HepG2 (cell line): Measurements from ENCODE around the gene ZDHHC8. TPM values are rescaled to one million over a fixed set of nuclear protein-coding genes. Genes with fewer than 3 reads are reported as not detected.

Source experiments
- BHLHE40 ChIP-seq: IDR thresholded peaks from 2 replicates; pipeline ENCODE4 v1.6.1; 2011; ENCODE audit warnings: low read length, improper control_type of control experiment
- ELF3 ChIP-seq: IDR thresholded peaks from 2 replicates; pipeline ENCODE4 v1.6.1; 2016; ENCODE audit warnings: missing genetic modification reagents, missing compliant biosample characterization
- FOSL2 ChIP-seq: sonication (generic); formaldehyde crosslinking; IDR thresholded peaks from 2 replicates; pipeline ENCODE4 v1.4.0; 2020; ENCODE audit warnings: missing genetic modification reagents
- KDM2A ChIP-seq: sonication (generic); formaldehyde crosslinking; IDR thresholded peaks from 2 replicates; pipeline ENCODE4 v1.4.0; 2020; ENCODE audit warnings: low read depth, missing genetic modification reagents, borderline replicate concordance
- KLF16 ChIP-seq, 2 experiments: sonication (generic) in 1 of 2; formaldehyde crosslinking in 1 of 2; IDR thresholded peaks; 2 replicates each; pipeline versions ENCODE4 v1.6.1 to v1.8.0; 2016 to 2023; ENCODE audit warnings: missing genetic modification reagents in 2 of 2, missing compliant biosample characterization in 1 of 2
- MAFK ChIP-seq, 2 experiments: IDR thresholded peaks in 1 of 2; conservative IDR thresholded peaks in 1 of 2; 2 replicates each; pipeline ENCODE4 v1.6.1; 2011; ENCODE audit warnings: improper control_type of control experiment in 2 of 2, low read length in 2 of 2
- MTF2 ChIP-seq: sonication (generic); formaldehyde crosslinking; IDR thresholded peaks from 2 replicates; pipeline ENCODE4 v1.5.0; 2020; ENCODE audit warnings: missing genetic modification reagents, borderline replicate concordance
- RAD21 ChIP-seq: fragments of 450-650 bp; formaldehyde crosslinking; IDR thresholded peaks from 2 replicates; pipeline ENCODE4 v1.5.0; 2020; ENCODE audit warnings: mild to moderate bottlenecking
- RXRA ChIP-seq: sonication (generic); formaldehyde crosslinking; IDR thresholded peaks from 2 replicates; pipeline ENCODE4 v1.5.1; 2020; ENCODE audit warnings: missing genetic modification reagents
- SMARCE1 ChIP-seq: fragments of 450-650 bp; IDR thresholded peaks from 2 replicates; pipeline ENCODE4 v1.6.1; 2017; ENCODE audit warnings: borderline replicate concordance
- SMC3 ChIP-seq: IDR thresholded peaks from 2 replicates; pipeline ENCODE4 v1.6.1; 2011; ENCODE audit warnings: low read length, improper control_type of control experiment
- SNAI1 ChIP-seq: sonication (generic); formaldehyde crosslinking; IDR thresholded peaks from 2 replicates; pipeline ENCODE4 v1.5.0; 2020; ENCODE audit warnings: mild to moderate bottlenecking, missing genetic modification reagents, borderline replicate concordance
- SRSF9 ChIP-seq: fragments of 200-400 bp; formaldehyde crosslinking; IDR thresholded peaks from 2 replicates; pipeline ENCODE4 v1.6.1; 2018; ENCODE audit warnings: borderline replicate concordance, mild to moderate bottlenecking, low read depth, low read length; ENCODE audit not compliant: insufficient read depth, poor library complexity, severe bottlenecking
- SSRP1 ChIP-seq: IDR thresholded peaks from 2 replicates; pipeline ENCODE4 v1.6.1; 2016; ENCODE audit warnings: control low read depth
- XRCC5 ChIP-seq: fragments of 200-400 bp; formaldehyde crosslinking; optimal IDR thresholded peaks from 2 replicates; pipeline ENCODE3; 2017; ENCODE audit warnings: mild to moderate bottlenecking, low read length
- polyA plus RNA-seq, 8 experiments: library from polyadenylated mRNA; depleted of rRNA in 3 of 8; stranded (reverse) in 7 of 8; unstranded in 1 of 8; fragments of >200 nt; fragmentation: Illumina TruSeq in 4 of 8; extraction: Trizol in 4 of 8; gene quantifications; 2 replicates each; pipeline versions ENCODE4 v1.2.1 to v1.2.3, GENCODE V29; 2011 to 2016; ENCODE audit warnings: low read depth in 4 of 8, missing spikeins in 1 of 8, mixed read lengths in 1 of 8; ENCODE audit not compliant: insufficient read depth in 1 of 8
- total RNA-seq, 5 experiments: library from RNA; depleted of rRNA; stranded (reverse); fragments of >200 nt; fragmentation: Illumina TruSeq; extraction: Trizol; gene quantifications; 2 replicates each; pipeline ENCODE4 v1.2.3, GENCODE V29; 2016; ENCODE audit warnings: low read depth in 1 of 5
- TF ChIP-seq, protein P1 (sequence below): sonication (generic); formaldehyde crosslinking; IDR thresholded peaks from 2 replicates; pipeline ENCODE4 v1.8.1; 2023; ENCODE audit warnings: mild to moderate bottlenecking, inconsistent platforms, moderate library complexity, missing genetic modification reagents, borderline replicate concordance
- TF ChIP-seq, protein P2 (sequence below): sonication (generic); formaldehyde crosslinking; IDR thresholded peaks from 2 replicates; pipeline ENCODE4 v1.4.0; 2020; ENCODE audit warnings: missing genetic modification reagents
- TF ChIP-seq, protein P3 (sequence below): sonication (generic); formaldehyde crosslinking; IDR thresholded peaks from 2 replicates; pipeline ENCODE4 v1.9.0; 2022; ENCODE audit warnings: missing genetic modification reagents, mild to moderate bottlenecking, borderline replicate concordance
- TF ChIP-seq, protein P4 (sequence below), 2 experiments: sonication (generic) in 1 of 2; formaldehyde crosslinking in 1 of 2; IDR thresholded peaks; 2 replicates each; pipeline versions ENCODE4 v1.4.0 to v1.6.1; 2016 to 2020; ENCODE audit warnings: borderline replicate concordance in 1 of 2, low read depth in 1 of 2, mild to moderate bottlenecking in 1 of 2, missing genetic modification reagents in 1 of 2

The ZDHHC8 gene
- total and polyA plus RNA-seq, 2 of the 13 experiments (the other 11 are each of a cell fraction or from before 2014, with no cell fraction given), result 7.5 to 21.3 TPM

DNA sequence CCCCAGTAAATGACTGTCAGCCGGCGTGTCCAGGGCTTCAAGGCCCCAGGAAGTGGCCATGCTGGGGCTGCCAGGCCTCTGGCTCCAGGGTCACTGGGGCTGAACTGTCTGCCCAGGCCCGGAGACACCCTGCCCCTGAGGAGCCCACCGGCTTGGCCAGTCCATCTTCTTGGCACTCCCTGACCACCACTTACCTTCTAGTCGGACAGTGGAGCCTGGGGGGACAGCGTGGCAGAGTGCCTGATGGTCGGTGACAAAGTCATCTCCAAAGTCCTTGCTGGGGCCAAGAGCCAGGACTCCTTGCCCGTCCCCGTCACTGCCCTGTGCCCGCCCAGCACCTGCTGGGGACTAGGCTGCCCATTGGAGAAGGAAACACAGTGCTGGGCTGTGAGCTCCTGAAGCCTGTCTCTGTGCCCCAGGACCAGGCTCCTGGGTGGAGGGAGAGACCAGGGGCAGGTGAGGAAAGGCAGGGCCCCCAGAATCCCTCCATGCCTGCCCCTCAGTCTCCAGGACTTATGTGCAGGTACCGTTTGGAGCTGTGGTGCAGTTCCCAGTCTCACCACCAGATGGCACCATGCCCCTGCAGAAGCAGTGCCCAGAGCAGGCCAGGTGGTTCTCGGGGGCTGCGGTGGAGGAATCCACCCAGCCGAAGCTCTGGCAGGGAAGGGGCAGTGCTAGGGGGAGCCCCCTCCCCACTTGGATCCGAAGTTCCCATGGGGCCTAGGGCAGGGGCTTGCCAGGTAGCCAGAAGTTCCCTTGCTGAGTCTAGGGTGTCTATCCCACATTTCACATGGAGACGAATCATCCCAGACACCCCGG, 25.2 kb downstream of the ZDHHC8 start (continued):
- TF ChIP-seq XRCC5 (peak; percentile 23), KLF16 (CRISPR knock-in tag; IDR thresholded peaks at IDR 0.05) (no peak), BHLHE40 (0 out of 2 replicates have a peak, but pooled peaks have one; percentile 13), FOSL2 (peak; percentile 10; the same call in 1 of the 2 replicates), SMARCE1 (no peak), SMC3 (peak; percentile 87), MAFK (conservative IDR thresholded peaks at IDR 0.05 in 1 of 2, IDR thresholded peaks at IDR 0.05 in 1 of 2; ENCODE audit: low read length in 2 of 2) (no peak), SNAI1 (CRISPR knock-in tag) (no peak), KDM2A (CRISPR knock-in tag) (peak; percentile 78), ELF3 (CRISPR knock-in tag) (0 out of 2 replicates have a peak, but pooled peaks have one; percentile 11), RXRA (CRISPR knock-in tag) (no peak), RAD21 (peak; percentile 98), MTF2 (CRISPR knock-in tag) (0 out of 2 replicates have a peak, but pooled peaks have one; percentile 27), SRSF9 (no peak), SSRP1 (CRISPR knock-in tag) (no peak)
- TF ChIP-seq, protein P1, sequence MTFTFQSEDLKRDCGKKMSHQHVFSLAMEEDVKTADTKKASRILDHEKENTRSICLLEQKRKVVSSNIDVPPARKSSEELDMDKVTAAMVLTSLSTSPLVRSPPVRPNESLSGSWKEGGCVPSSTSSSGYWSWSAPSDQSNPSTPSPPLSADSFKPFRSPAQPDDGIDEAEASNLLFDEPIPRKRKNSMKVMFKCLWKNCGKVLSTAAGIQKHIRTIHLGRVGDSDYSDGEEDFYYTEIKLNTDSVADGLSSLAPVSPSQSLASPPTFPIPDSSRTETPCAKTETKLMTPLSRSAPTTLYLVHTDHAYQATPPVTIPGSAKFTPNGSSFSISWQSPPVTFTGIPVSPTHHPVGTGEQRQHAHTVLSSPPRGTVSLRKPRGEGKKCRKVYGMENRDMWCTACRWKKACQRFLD (CRISPR knock-in tag), result 0 out of 2 replicates have a peak, but pooled peaks have one; percentile 29
- TF ChIP-seq, protein P2, sequence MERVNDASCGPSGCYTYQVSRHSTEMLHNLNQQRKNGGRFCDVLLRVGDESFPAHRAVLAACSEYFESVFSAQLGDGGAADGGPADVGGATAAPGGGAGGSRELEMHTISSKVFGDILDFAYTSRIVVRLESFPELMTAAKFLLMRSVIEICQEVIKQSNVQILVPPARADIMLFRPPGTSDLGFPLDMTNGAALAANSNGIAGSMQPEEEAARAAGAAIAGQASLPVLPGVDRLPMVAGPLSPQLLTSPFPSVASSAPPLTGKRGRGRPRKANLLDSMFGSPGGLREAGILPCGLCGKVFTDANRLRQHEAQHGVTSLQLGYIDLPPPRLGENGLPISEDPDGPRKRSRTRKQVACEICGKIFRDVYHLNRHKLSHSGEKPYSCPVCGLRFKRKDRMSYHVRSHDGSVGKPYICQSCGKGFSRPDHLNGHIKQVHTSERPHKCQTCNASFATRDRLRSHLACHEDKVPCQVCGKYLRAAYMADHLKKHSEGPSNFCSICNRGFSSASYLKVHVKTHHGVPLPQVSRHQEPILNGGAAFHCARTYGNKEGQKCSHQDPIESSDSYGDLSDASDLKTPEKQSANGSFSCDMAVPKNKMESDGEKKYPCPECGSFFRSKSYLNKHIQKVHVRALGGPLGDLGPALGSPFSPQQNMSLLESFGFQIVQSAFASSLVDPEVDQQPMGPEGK, result peak; percentile 60
- TF ChIP-seq, protein P3, sequence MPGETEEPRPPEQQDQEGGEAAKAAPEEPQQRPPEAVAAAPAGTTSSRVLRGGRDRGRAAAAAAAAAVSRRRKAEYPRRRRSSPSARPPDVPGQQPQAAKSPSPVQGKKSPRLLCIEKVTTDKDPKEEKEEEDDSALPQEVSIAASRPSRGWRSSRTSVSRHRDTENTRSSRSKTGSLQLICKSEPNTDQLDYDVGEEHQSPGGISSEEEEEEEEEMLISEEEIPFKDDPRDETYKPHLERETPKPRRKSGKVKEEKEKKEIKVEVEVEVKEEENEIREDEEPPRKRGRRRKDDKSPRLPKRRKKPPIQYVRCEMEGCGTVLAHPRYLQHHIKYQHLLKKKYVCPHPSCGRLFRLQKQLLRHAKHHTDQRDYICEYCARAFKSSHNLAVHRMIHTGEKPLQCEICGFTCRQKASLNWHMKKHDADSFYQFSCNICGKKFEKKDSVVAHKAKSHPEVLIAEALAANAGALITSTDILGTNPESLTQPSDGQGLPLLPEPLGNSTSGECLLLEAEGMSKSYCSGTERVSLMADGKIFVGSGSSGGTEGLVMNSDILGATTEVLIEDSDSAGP, result peak; percentile 63
- TF ChIP-seq, protein P4, sequence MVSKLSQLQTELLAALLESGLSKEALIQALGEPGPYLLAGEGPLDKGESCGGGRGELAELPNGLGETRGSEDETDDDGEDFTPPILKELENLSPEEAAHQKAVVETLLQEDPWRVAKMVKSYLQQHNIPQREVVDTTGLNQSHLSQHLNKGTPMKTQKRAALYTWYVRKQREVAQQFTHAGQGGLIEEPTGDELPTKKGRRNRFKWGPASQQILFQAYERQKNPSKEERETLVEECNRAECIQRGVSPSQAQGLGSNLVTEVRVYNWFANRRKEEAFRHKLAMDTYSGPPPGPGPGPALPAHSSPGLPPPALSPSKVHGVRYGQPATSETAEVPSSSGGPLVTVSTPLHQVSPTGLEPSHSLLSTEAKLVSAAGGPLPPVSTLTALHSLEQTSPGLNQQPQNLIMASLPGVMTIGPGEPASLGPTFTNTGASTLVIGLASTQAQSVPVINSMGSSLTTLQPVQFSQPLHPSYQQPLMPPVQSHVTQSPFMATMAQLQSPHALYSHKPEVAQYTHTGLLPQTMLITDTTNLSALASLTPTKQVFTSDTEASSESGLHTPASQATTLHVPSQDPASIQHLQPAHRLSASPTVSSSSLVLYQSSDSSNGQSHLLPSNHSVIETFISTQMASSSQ (IDR thresholded peaks at IDR 0.05; ENCODE audit: low read depth), result no peak
- TF ChIP-seq, protein P4 (CRISPR knock-in tag; IDR thresholded peaks at IDR 0.05; ENCODE audit: borderline replicate concordance), result no peak
